ENCODE results near the gene PDIA2. TPM values are rescaled to one million over a fixed set of nuclear protein-coding genes. Genes with fewer than 3 reads are reported as not detected.

PDIA2 gene
- total RNA-seq, 1 experiment from 2014 or later: 1.1 TPM

DNA sequence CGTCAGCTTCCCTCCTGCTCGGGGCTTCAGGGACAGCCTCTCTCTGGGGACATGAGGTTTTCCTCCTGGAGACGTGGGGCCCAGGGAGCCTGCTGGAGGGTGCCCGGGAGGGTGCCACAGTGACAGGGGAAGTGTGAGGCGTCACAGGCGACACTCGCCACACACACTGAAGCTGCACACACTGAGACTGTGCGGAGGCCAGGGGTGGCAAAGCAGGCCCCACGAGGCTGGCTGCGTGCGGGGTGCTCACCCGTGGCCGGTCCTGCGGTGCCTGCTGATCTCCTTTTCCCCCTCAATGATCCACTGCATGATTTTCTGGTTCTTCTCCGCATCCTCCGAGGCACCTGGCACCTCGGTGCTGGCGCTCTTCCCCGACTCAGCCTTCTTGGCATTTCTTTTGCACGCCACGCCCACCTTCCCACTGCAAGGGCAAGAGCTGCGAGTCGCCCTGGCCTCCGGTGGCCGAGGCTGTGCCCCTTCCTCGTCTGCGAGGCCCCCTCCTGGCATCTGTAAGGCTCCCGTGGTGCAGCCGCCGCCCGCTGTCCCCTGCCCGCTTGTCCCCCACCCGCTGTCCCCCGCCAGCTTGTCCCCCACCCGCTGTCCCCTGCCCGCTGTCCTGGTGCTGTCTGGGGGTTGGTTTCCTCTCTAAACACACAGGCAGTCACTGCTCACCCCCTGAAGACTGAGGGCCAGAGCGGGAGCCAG is 14.0 kb downstream of the PDIA2 start:
- CTCF ChIA-PET: no interaction called here
- DNase-seq (ENCODE audit: low read depth, low spot score) (no peak), ATAC-seq (peak; percentile 11; the same call in 1 of the 2 replicates)
- POLR2A ChIA-PET: no interaction called here
- Histone ChIP-seq H3K27me3 (ENCODE audit: control insufficient read depth, insufficient read depth, low read length) (no peaks in the 10 kb centered on the region), H3K9me3 (ENCODE audit: control insufficient read depth, insufficient read depth, low read depth, low read length) (no peaks in the 10 kb centered on the region), H3K36me3 (ENCODE audit: control insufficient read depth, insufficient read depth, low read length) (no peaks in the 10 kb centered on the region), H3K27ac (ENCODE audit: low read length) (no peak overlapping the region), H3K4me3 (ENCODE audit: low read depth in 2 of 2, low read length in 2 of 2) (no peak overlapping the region), H3K4me1 (ENCODE audit: control insufficient read depth, insufficient read depth, low read length) (no peaks in the 10 kb centered on the region)
- intact Hi-C loops (cut with micrococcal nuclease; ENCODE audit: unreplicated experiment) (no loop called here), in situ Hi-C loops (cut with HindIII; ENCODE audit: low pct_unique_long_range_greater_than_20kb, low sequenced_read_pairs) (no loop called here)
- no TSS peak for BruUV-seq (replicated peaks)
- TF ChIP-seq, protein P1, sequence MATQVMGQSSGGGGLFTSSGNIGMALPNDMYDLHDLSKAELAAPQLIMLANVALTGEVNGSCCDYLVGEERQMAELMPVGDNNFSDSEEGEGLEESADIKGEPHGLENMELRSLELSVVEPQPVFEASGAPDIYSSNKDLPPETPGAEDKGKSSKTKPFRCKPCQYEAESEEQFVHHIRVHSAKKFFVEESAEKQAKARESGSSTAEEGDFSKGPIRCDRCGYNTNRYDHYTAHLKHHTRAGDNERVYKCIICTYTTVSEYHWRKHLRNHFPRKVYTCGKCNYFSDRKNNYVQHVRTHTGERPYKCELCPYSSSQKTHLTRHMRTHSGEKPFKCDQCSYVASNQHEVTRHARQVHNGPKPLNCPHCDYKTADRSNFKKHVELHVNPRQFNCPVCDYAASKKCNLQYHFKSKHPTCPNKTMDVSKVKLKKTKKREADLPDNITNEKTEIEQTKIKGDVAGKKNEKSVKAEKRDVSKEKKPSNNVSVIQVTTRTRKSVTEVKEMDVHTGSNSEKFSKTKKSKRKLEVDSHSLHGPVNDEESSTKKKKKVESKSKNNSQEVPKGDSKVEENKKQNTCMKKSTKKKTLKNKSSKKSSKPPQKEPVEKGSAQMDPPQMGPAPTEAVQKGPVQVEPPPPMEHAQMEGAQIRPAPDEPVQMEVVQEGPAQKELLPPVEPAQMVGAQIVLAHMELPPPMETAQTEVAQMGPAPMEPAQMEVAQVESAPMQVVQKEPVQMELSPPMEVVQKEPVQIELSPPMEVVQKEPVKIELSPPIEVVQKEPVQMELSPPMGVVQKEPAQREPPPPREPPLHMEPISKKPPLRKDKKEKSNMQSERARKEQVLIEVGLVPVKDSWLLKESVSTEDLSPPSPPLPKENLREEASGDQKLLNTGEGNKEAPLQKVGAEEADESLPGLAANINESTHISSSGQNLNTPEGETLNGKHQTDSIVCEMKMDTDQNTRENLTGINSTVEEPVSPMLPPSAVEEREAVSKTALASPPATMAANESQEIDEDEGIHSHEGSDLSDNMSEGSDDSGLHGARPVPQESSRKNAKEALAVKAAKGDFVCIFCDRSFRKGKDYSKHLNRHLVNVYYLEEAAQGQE (IDR thresholded peaks at IDR 0.05; ENCODE audit: insufficient read depth in 1 of 2, low read depth in 2 of 2, low read length in 1 of 2): no peak
- TF ChIP-seq POLR2AphosphoS5 (IDR thresholded peaks at IDR 0.05; ENCODE audit: low read depth, low read length) (no peak), SIN3A (IDR thresholded peaks at IDR 0.05; ENCODE audit: borderline replicate concordance, insufficient read depth, low read depth, low read length) (no peak), TCF7L2 (IDR thresholded peaks at IDR 0.05; ENCODE audit: low read depth, low read length) (no peak)
- TF ChIP-seq, protein P2, sequence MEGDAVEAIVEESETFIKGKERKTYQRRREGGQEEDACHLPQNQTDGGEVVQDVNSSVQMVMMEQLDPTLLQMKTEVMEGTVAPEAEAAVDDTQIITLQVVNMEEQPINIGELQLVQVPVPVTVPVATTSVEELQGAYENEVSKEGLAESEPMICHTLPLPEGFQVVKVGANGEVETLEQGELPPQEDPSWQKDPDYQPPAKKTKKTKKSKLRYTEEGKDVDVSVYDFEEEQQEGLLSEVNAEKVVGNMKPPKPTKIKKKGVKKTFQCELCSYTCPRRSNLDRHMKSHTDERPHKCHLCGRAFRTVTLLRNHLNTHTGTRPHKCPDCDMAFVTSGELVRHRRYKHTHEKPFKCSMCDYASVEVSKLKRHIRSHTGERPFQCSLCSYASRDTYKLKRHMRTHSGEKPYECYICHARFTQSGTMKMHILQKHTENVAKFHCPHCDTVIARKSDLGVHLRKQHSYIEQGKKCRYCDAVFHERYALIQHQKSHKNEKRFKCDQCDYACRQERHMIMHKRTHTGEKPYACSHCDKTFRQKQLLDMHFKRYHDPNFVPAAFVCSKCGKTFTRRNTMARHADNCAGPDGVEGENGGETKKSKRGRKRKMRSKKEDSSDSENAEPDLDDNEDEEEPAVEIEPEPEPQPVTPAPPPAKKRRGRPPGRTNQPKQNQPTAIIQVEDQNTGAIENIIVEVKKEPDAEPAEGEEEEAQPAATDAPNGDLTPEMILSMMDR (IDR thresholded peaks at IDR 0.05): no peak

DNA sequence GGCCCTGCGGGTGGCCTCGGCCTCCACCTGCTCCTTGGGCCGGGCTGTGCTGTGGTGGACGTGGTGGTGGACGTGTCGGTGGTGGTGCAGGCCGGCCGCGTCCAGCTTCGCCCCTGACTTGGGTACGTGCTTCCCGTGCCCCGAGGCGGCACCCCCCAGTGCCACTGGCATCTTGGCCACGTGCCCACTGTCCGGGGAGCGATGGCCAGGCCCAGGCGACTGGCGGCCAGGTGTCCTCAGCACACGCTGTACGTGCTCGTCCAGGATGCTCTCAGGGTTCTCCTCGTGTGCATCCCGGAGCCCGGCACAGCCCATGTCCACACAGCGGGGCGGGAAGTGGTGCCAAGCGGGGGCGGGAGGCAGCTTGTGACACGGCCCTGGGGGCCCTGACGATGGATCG is 14.9 kb downstream of the PDIA2 start:
- CTCF ChIA-PET: no interaction called here

More for the DNA sequence above, 14.9 kb downstream of the PDIA2 start:
- intact Hi-C loops (cut with micrococcal nuclease; ENCODE audit: unreplicated experiment): no loop called here
- no peak for DNase-seq (ENCODE audit: low read depth, low spot score)
- Histone ChIP-seq H3K27ac (ENCODE audit: low read length) (no peak overlapping the region), H3K4me1 (ENCODE audit: control insufficient read depth, insufficient read depth, low read length) (no peaks in the 10 kb centered on the region), H3K4me3 (ENCODE audit: low read depth in 2 of 2, low read length in 2 of 2) (no peak overlapping the region), H3K9me3 (ENCODE audit: control insufficient read depth, insufficient read depth, low read depth, low read length) (no peaks in the 10 kb centered on the region), H3K36me3 (ENCODE audit: control insufficient read depth, insufficient read depth, low read length) (no peaks in the 10 kb centered on the region), H3K27me3 (ENCODE audit: control insufficient read depth, insufficient read depth, low read length) (no peaks in the 10 kb centered on the region)
- in situ Hi-C loops (cut with HindIII; ENCODE audit: low pct_unique_long_range_greater_than_20kb, low sequenced_read_pairs): no loop called here
- BruUV-seq (replicated peaks): no TSS peak
- POLR2A ChIA-PET: interaction anchor here (0.5 kb wide), 1 partner anchor 21 kb away, joined by 3 read pairs; no protein-coding TSS in a partner anchor
- no peak for ATAC-seq
- no peak for TF ChIP-seq POLR2AphosphoS5 (IDR thresholded peaks at IDR 0.05; ENCODE audit: low read depth, low read length)
- TF ChIP-seq, protein P1 (IDR thresholded peaks at IDR 0.05; ENCODE audit: insufficient read depth in 1 of 2, low read depth in 2 of 2, low read length in 1 of 2): no peak
- TF ChIP-seq, protein P2 (IDR thresholded peaks at IDR 0.05): no peak
- no peak for TF ChIP-seq SIN3A (IDR thresholded peaks at IDR 0.05; ENCODE audit: borderline replicate concordance, insufficient read depth, low read depth, low read length)
- no peak for TF ChIP-seq TCF7L2 (IDR thresholded peaks at IDR 0.05; ENCODE audit: low read depth, low read length)
